ENCODE measurements around the gene ANTXR1. TPM values are rescaled to one million over a fixed set of nuclear protein-coding genes. Genes with fewer than 3 reads are reported as not detected.

Gene ANTXR1
- total RNA-seq, 1 experiment from 2014 or later, result 0.66 TPM

DNA sequence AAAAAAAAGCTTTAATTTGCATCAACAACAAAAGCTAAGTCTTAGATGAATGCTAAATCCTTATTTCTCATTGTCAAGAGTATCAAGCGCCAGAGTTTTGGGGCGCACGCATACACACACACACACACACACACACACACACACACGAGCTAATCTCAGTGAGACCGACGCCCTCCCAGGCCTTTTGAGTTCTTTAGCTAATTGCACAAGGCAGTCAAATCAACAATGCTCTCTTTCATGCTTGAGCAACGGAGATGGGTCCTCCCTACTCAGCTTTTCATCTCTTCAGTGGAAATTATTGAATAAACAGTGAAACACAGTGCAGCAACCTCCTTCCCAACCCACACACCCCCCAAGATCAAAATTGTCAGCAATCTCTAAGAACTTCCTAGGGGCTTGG is 19.3 kb upstream of the ANTXR1 start:
- Mint-ChIP-seq H3K36me3 (ENCODE audit: insufficient read depth, unreplicated experiment) (no peaks in the 10 kb centered on the region), H3K9me3 (ENCODE audit: low read depth, unreplicated experiment) (no peaks in the 10 kb centered on the region), H3K27me3 (ENCODE audit: unreplicated experiment) (peaks cover 82% of the 10 kb centered on the region), H3K4me3 (ENCODE audit: low read depth, unreplicated experiment) (no peak overlapping the region), H3K27ac (ENCODE audit: unreplicated experiment) (no peak overlapping the region), H3K4me1 (ENCODE audit: low read depth, unreplicated experiment) (no peaks in the 10 kb centered on the region)
- CTCF ChIA-PET, result interaction anchor here (0.8 to 1.8 kb wide), 2 partner anchors 21 to 50 kb away, joined by 3 to 4 read pairs; no protein-coding TSS in a partner anchor
- TF ChIP-seq, protein P1, sequence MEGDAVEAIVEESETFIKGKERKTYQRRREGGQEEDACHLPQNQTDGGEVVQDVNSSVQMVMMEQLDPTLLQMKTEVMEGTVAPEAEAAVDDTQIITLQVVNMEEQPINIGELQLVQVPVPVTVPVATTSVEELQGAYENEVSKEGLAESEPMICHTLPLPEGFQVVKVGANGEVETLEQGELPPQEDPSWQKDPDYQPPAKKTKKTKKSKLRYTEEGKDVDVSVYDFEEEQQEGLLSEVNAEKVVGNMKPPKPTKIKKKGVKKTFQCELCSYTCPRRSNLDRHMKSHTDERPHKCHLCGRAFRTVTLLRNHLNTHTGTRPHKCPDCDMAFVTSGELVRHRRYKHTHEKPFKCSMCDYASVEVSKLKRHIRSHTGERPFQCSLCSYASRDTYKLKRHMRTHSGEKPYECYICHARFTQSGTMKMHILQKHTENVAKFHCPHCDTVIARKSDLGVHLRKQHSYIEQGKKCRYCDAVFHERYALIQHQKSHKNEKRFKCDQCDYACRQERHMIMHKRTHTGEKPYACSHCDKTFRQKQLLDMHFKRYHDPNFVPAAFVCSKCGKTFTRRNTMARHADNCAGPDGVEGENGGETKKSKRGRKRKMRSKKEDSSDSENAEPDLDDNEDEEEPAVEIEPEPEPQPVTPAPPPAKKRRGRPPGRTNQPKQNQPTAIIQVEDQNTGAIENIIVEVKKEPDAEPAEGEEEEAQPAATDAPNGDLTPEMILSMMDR (IDR thresholded peaks at IDR 0.05; ENCODE audit: unreplicated experiment), result no peak
- intact Hi-C loops (cut with micrococcal nuclease; ENCODE audit: unreplicated experiment), result no loop called here
- DNase-seq, result no peak
- BruUV-seq (replicated peaks), result no TSS peak

DNA sequence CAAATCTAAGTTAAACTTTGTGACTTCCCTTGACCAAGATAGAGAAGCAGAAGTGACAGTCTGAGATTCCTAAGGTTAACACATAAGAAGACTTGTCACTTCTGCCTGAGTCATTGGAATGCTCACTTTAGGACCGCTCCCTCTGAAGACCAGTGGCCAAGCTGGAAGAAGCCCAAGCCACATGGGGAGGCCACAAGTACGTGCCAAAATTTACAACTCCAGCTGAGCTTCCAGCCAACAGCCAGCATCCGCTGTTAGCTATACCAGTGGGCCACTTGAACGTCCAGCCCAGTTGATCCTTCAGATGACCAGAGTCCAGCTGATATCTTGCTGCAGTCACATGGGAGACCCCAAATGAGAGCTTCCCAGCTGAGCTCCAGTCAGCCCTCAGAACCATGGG is 18.1 kb upstream of the ANTXR1 start:
- H3K4me1 Mint-ChIP-seq (ENCODE audit: low read depth, unreplicated experiment), result no peaks in the 10 kb centered on the region
- intact Hi-C loops (cut with micrococcal nuclease; ENCODE audit: unreplicated experiment), result no loop called here
- TF ChIP-seq, protein P1 (IDR thresholded peaks at IDR 0.05; ENCODE audit: unreplicated experiment), result no peak
- no peaks in the 10 kb centered on the region for H3K36me3 Mint-ChIP-seq (ENCODE audit: insufficient read depth, unreplicated experiment)
- DNase-seq, result no peak
- CTCF ChIA-PET, result interaction anchor here (0.8 kb wide), 1 partner anchor 87 kb away, joined by 3 read pairs; no protein-coding TSS in a partner anchor
- H3K4me3 Mint-ChIP-seq (ENCODE audit: low read depth, unreplicated experiment), result no peak overlapping the region
- H3K9me3 Mint-ChIP-seq (ENCODE audit: low read depth, unreplicated experiment), result no peaks in the 10 kb centered on the region
- peaks cover 82% of the 10 kb centered on the region for H3K27me3 Mint-ChIP-seq (ENCODE audit: unreplicated experiment)
- H3K27ac Mint-ChIP-seq (ENCODE audit: unreplicated experiment), result no peak overlapping the region
- no TSS peak for BruUV-seq (replicated peaks)

DNA sequence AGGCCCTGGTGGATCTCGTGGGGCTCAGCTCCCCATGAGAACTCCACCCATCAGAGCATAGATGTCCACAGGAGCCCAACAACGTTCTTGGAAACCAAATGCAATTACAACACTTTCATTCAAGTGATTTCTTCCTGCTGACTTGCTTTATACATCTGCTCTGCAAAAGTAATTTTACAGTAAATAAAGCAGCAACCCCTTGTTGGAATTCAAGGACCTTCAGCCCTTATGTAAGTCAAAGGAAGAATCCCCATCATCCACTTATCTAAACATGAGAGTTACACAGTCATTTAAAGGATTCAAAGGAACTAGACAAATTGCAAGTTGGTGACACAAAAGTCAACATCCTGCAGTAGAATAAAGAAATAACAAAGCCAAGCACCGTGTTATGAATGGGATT is 17.1 kb upstream of the ANTXR1 start:
- Mint-ChIP-seq H3K36me3 (ENCODE audit: insufficient read depth, unreplicated experiment) (no peaks in the 10 kb centered on the region), H3K27ac (ENCODE audit: unreplicated experiment) (no peak overlapping the region), H3K4me1 (ENCODE audit: low read depth, unreplicated experiment) (no peaks in the 10 kb centered on the region), H3K4me3 (ENCODE audit: low read depth, unreplicated experiment) (no peak overlapping the region), H3K9me3 (ENCODE audit: low read depth, unreplicated experiment) (no peaks in the 10 kb centered on the region), H3K27me3 (ENCODE audit: unreplicated experiment) (peaks cover 76% of the 10 kb centered on the region)
- CTCF ChIA-PET, result no interaction called here
- TF ChIP-seq, protein P1 (IDR thresholded peaks at IDR 0.05; ENCODE audit: unreplicated experiment), result no peak
- BruUV-seq (replicated peaks), result no TSS peak
- DNase-seq, result no peak
- intact Hi-C loops (cut with micrococcal nuclease; ENCODE audit: unreplicated experiment), result no loop called here

DNA sequence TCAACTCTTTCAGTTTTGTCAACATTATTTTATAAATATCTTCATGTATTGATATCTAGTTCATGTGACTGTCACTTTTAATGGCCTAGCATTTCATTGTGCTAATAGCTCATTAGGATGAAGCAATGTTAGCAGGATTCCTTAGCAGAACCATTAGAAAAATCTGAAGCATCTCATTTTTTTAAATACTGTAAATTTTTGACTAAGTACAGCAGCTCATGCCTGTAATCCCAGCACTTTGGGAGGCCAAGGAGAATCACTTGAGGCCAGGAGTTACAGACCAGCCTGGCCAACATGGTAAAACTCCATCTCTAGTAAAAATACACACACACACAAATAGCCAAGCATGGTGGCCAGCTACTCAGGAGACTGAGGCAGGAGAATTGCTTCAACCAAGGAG is 15.6 kb upstream of the ANTXR1 start:
- H3K4me3 Mint-ChIP-seq (ENCODE audit: low read depth, unreplicated experiment), result no peak overlapping the region
- CTCF ChIA-PET, result interaction anchor here (0.8 kb wide), 1 partner anchor 8 kb away, joined by 3 read pairs; no protein-coding TSS in a partner anchor
- H3K27me3 Mint-ChIP-seq (ENCODE audit: unreplicated experiment), result peaks cover 81% of the 10 kb centered on the region
- no peak overlapping the region for H3K27ac Mint-ChIP-seq (ENCODE audit: unreplicated experiment)
- no peaks in the 10 kb centered on the region for H3K4me1 Mint-ChIP-seq (ENCODE audit: low read depth, unreplicated experiment)
- DNase-seq, result no peak
- H3K9me3 Mint-ChIP-seq (ENCODE audit: low read depth, unreplicated experiment), result peaks cover 9% of the 10 kb centered on the region
- H3K36me3 Mint-ChIP-seq (ENCODE audit: insufficient read depth, unreplicated experiment), result no peaks in the 10 kb centered on the region
- BruUV-seq (replicated peaks), result no TSS peak
- intact Hi-C loops (cut with micrococcal nuclease; ENCODE audit: unreplicated experiment), result no loop called here
- TF ChIP-seq, protein P1 (IDR thresholded peaks at IDR 0.05; ENCODE audit: unreplicated experiment), result no peak

Measured in Calu3 (cell line).